GM19043 (cell line): ENCODE data around the gene FPR3.

Experiments
- ATAC-seq: cut with Tn5 transposase; IDR thresholded peaks from one replicate; pipeline ENCODE4 v1.9.1; 2021; ENCODE audit warnings: low read depth; ENCODE audit not compliant: unreplicated experiment

The FPR3 gene

GRCh38 chr19:51873097-51873496 lies 78.1 kb downstream of the FPR3 start:
- ATAC-seq: no peak
